ENCODE data around the gene PTGER3. TPM values are rescaled to one million over a fixed set of nuclear protein-coding genes. Genes with fewer than 3 reads are reported as not detected.

Gene PTGER3
- total RNA-seq, 1 donor from 2014 or later, result 2.7 TPM

GRCh38 chr1:71041806-71042205, 5.8 kb downstream of the PTGER3 start:
- Histone ChIP-seq H3K4me3 (no peak overlapping the region), H3K4me1 (peaks cover 5% of the 10 kb centered on the region), H3K27ac (no peak overlapping the region), H3K27me3 (peaks cover 7% of the 10 kb centered on the region), H3K9me3 (no peaks in the 10 kb centered on the region), H3K36me3 (no peaks in the 10 kb centered on the region)
- ATAC-seq, result no peak
- no peak for DNase-seq
- TF ChIP-seq CTCF (IDR thresholded peaks at IDR 0.05), result no peak
- intact Hi-C loops (cut with DNase I), result no loop called here

GRCh38 chr1:71039661-71040262, 7.9 kb downstream of the PTGER3 start:
- Histone ChIP-seq H3K27ac (no peak overlapping the region), H3K9me3 (no peaks in the 10 kb centered on the region), H3K36me3 (no peaks in the 10 kb centered on the region), H3K4me3 (no peak overlapping the region), H3K27me3 (no peaks in the 10 kb centered on the region), H3K4me1 (no peaks in the 10 kb centered on the region)
- ATAC-seq (no peak), DNase-seq (no peak)
- TF ChIP-seq CTCF (IDR thresholded peaks at IDR 0.05), result no peak
- intact Hi-C loops (cut with DNase I), result no loop called here

GRCh38 chr1:71038942-71039341, 8.7 kb downstream of the PTGER3 start:
- ATAC-seq, result no peak

GRCh38 chr1:71037829-71038620, 9.6 kb downstream of the PTGER3 start:
- Histone ChIP-seq H3K27ac (no peak overlapping the region), H3K4me3 (no peak overlapping the region), H3K4me1 (no peaks in the 10 kb centered on the region), H3K36me3 (no peaks in the 10 kb centered on the region), H3K27me3 (no peaks in the 10 kb centered on the region), H3K9me3 (no peaks in the 10 kb centered on the region)
- intact Hi-C loops (cut with DNase I), result no loop called here
- ATAC-seq (no peak), DNase-seq (no peak)
- no peak for TF ChIP-seq CTCF (IDR thresholded peaks at IDR 0.05)

More at GRCh38 chr1:71038942-71039341, 8.7 kb downstream of the PTGER3 start:
- Histone ChIP-seq H3K27ac (no peak overlapping the region), H3K9me3 (no peaks in the 10 kb centered on the region), H3K4me3 (no peak overlapping the region), H3K36me3 (no peaks in the 10 kb centered on the region), H3K4me1 (no peaks in the 10 kb centered on the region), H3K27me3 (no peaks in the 10 kb centered on the region)
- intact Hi-C loops (cut with DNase I), result no loop called here
- DNase-seq, result no peak
- no peak for TF ChIP-seq CTCF (IDR thresholded peaks at IDR 0.05)

- no peak overlapping the region for H3K4me3 ChIP-seq
- no peaks in the 10 kb centered on the region for H3K27me3 ChIP-seq
- TF ChIP-seq CTCF (IDR thresholded peaks at IDR 0.05), result no peak
- no peak for DNase-seq
- no peaks in the 10 kb centered on the region for H3K36me3 ChIP-seq
- no peaks in the 10 kb centered on the region for H3K4me1 ChIP-seq
- no peaks in the 10 kb centered on the region for H3K9me3 ChIP-seq
- intact Hi-C loops (cut with DNase I), result no loop called here
- no peak overlapping the region for H3K27ac ChIP-seq
- no peak for ATAC-seq
Observed at GRCh38 chr1:71037066-71037465, 10.6 kb downstream of the PTGER3 start.

Data from upper lobe of right lung (tissue), 1 donor.